Breast epithelium (tissue), 3 donors: ENCODE data around the gene UBAC2.

Source experiments
- POLR2A ChIP-seq: fragments of 450-650 bp; IDR thresholded peaks from one replicate; pipeline ENCODE4 v1.6.1; 2016; ENCODE audit warnings: antibody characterized with exemption, mild to moderate bottlenecking, moderate library complexity
- POLR2AphosphoS5 ChIP-seq, 3 donors: sonication (generic); formaldehyde crosslinking; IDR thresholded peaks; one replicate each; pipeline ENCODE4 v1.6.1; 2017; ENCODE audit warnings: antibody characterized with exemption in 3 of 3
- TF ChIP-seq, protein P1 (sequence below), 3 donors: fragments of 450-650 bp; IDR thresholded peaks; one replicate each; pipeline ENCODE4 v1.5.1; 2016 to 2017; ENCODE audit warnings: antibody characterized with exemption in 3 of 3, mild to moderate bottlenecking in 3 of 3, moderate library complexity in 3 of 3

DNA sequence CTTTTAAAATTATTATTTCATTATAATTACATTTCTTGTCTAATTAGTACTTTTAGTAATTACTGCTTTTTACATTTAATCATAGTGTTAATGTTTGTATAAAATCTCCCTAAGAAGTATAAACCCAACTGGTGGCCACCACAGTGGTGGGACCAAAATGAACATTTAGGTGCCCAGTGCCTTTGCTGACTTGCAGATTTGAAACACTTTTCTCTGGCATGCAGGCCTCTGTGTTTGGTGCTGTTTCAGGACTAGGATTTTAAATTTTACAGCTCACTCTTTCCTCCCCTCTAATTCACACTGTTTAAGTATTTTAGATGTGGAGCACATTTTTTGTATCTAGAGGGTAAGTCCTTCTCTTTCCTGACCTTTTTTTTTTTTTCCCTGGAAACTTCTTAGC is 17.5 kb downstream of the UBAC2 start:
- TF ChIP-seq, protein P1, sequence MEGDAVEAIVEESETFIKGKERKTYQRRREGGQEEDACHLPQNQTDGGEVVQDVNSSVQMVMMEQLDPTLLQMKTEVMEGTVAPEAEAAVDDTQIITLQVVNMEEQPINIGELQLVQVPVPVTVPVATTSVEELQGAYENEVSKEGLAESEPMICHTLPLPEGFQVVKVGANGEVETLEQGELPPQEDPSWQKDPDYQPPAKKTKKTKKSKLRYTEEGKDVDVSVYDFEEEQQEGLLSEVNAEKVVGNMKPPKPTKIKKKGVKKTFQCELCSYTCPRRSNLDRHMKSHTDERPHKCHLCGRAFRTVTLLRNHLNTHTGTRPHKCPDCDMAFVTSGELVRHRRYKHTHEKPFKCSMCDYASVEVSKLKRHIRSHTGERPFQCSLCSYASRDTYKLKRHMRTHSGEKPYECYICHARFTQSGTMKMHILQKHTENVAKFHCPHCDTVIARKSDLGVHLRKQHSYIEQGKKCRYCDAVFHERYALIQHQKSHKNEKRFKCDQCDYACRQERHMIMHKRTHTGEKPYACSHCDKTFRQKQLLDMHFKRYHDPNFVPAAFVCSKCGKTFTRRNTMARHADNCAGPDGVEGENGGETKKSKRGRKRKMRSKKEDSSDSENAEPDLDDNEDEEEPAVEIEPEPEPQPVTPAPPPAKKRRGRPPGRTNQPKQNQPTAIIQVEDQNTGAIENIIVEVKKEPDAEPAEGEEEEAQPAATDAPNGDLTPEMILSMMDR (IDR thresholded peaks at IDR 0.05): no peak
- TF ChIP-seq POLR2AphosphoS5 (IDR thresholded peaks at IDR 0.05) (no peak), POLR2A (no peak)
